Measurements from ENCODE around the gene SNTA1.
"Not testable (repeated sequence)": the region's sequence is repeated elsewhere in the genome, so short reads cannot be mapped to it uniquely, and the experiment has no call there.

The SNTA1 gene

GRCh38 chr20:33443512-33444239 lies at the start of gene SNTA1:
Gene SNTA1, minus strand, starts transcription at chr20:33443763. Its CDS starts 143 bp downstream, at chr20:33443620.
- Histone ChIP-seq H3K36me3 (ENCODE audit: control insufficient read depth, insufficient read depth, low read length) (no peaks in the 10 kb centered on the region), H3K4me3 (ENCODE audit: low read length) (peak within 1 kb of the TSS; percentile 67), H3K27me3 (ENCODE audit: control insufficient read depth, insufficient read depth, low read length) (no peaks in the 10 kb centered on the region), H3K9ac (ENCODE audit: low read length) (peak within 1 kb of the TSS; percentile 47), H3K4me1 (ENCODE audit: control insufficient read depth, insufficient read depth, low read length) (peaks cover 18% of the 10 kb centered on the region), H3K9me3 (ENCODE audit: control insufficient read depth, low read length) (no peaks in the 10 kb centered on the region)

- Histone ChIP-seq H3K27me3 (ENCODE audit: control insufficient read depth, insufficient read depth, low read length) (no peaks in the 10 kb centered on the region), H3K4me3 (ENCODE audit: low read length) (peak overlapping the region; percentile 86), H3K4me1 (ENCODE audit: control insufficient read depth, insufficient read depth, low read length) (peaks cover 4% of the 10 kb centered on the region), H3K9me3 (ENCODE audit: control insufficient read depth, low read length) (no peaks in the 10 kb centered on the region), H3K9ac (ENCODE audit: low read length) (peak overlapping the region; percentile 86), H3K36me3 (ENCODE audit: control insufficient read depth, insufficient read depth, low read length) (no peaks in the 10 kb centered on the region)
These were observed 47.5 kb upstream of the SNTA1 start for GRCh38 chr20:33490934-33491656.

GRCh38 chr20:33490023-33490933 lies 46.7 kb upstream of the SNTA1 start, which contains the start of gene CBFA2T2:
Gene CBFA2T2, plus strand, starts transcription at chr20:33490096. Its CDS starts 172 bp downstream, at chr20:33490268.
- Histone ChIP-seq H3K36me3 (ENCODE audit: control insufficient read depth, insufficient read depth, low read length) (no peaks in the 10 kb centered on the region), H3K9me3 (ENCODE audit: control insufficient read depth, low read length) (no peaks in the 10 kb centered on the region), H3K4me1 (ENCODE audit: control insufficient read depth, insufficient read depth, low read length) (peaks cover 4% of the 10 kb centered on the region), H3K9ac (ENCODE audit: low read length) (peak within 1 kb of the TSS; percentile 86), H3K27me3 (ENCODE audit: control insufficient read depth, insufficient read depth, low read length) (no peaks in the 10 kb centered on the region), H3K4me3 (ENCODE audit: low read length) (peak within 1 kb of the TSS; percentile 86)

GRCh38 chr20:33489495-33490022 lies 46.0 kb upstream of the SNTA1 start:
- peaks cover 4% of the 10 kb centered on the region for H3K4me1 ChIP-seq (ENCODE audit: control insufficient read depth, insufficient read depth, low read length)
- H3K36me3 ChIP-seq (ENCODE audit: control insufficient read depth, insufficient read depth, low read length): no peaks in the 10 kb centered on the region
- no peaks in the 10 kb centered on the region for H3K9me3 ChIP-seq (ENCODE audit: control insufficient read depth, low read length)
- peak overlapping the region; percentile 46 for H3K4me3 ChIP-seq (ENCODE audit: low read length)
- peak overlapping the region; percentile 86 for H3K9ac ChIP-seq (ENCODE audit: low read length)
- no peaks in the 10 kb centered on the region for H3K27me3 ChIP-seq (ENCODE audit: control insufficient read depth, insufficient read depth, low read length)

DNA sequence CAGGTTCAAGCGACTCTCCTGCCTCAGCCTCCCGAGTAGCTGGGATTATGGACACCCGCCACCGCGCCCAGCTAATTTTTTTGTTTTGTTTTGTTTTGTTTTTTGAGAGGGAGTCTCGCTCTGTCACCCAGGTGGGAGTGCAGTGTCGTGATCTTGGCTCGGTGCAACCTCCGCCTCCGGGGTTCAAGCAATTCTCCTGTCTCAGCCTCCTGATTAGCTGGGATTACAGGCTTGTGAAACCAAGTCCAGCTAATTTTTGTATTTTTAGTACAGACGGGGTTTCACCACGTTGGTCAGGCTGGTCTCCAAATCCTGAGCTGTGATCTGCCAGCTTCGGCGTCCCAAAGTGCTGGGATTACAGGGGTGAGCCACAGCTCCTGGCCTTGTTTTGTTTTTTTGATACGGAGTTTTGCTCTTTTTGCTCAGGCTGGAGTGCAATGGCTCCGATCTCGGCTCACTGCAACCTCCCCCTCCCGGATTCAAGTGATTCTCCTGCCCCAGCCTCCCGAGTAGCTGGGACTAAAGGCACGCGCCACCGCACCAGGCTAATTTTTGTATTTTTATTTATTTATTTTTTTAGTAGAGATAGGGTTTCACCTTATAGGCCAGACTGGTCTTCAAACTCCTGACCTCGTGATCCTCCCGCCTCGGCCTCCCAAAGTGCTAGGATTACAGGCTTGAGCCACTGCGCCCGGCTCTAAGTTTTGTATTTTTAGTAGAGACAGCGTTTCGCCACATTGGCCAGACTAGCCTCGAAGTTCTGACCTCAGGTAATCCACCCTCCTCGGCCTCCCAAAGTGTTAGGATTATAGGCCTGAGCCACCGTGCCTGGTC lies 45.3 kb upstream of the SNTA1 start:
- not testable (repeated sequence) for H3K36me3 ChIP-seq (ENCODE audit: control insufficient read depth, insufficient read depth, low read length); H3K9me3 ChIP-seq (ENCODE audit: control insufficient read depth, low read length); H3K27me3 ChIP-seq (ENCODE audit: control insufficient read depth, insufficient read depth, low read length); H3K4me3 ChIP-seq (ENCODE audit: low read length); H3K4me1 ChIP-seq (ENCODE audit: control insufficient read depth, insufficient read depth, low read length)
- peak overlapping the region; percentile 86 for H3K9ac ChIP-seq (ENCODE audit: low read length)

GRCh38 chr20:33488201-33488600 lies 44.6 kb upstream of the SNTA1 start:
- no peaks in the 10 kb centered on the region for H3K27me3 ChIP-seq (ENCODE audit: control insufficient read depth, insufficient read depth, low read length)
- H3K9me3 ChIP-seq (ENCODE audit: control insufficient read depth, low read length): no peaks in the 10 kb centered on the region
- no peaks in the 10 kb centered on the region for H3K36me3 ChIP-seq (ENCODE audit: control insufficient read depth, insufficient read depth, low read length)
- H3K4me1 ChIP-seq (ENCODE audit: control insufficient read depth, insufficient read depth, low read length): peaks cover 4% of the 10 kb centered on the region
- H3K9ac ChIP-seq (ENCODE audit: low read length): no peak overlapping the region
- no peak overlapping the region for H3K4me3 ChIP-seq (ENCODE audit: low read length)

DNA sequence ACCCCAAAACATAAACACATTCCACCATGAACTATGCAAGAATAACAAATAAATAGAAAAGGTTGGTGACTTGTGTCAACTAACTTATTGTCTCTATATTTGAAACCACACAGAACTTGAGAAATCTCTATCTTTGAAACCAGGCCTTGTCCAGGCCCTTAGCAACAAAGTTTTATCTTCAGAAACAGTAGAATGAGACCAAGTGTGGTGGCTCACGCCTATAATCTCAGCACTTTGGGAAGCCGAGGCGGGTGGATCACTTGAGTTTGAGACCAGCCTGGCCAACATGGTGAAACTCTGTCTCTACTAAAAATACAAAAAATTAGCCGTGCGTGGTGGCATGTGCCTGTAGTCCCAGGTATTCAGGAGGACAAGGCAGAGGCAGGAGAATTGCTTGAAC lies 39.6 kb upstream of the SNTA1 start:
- H3K4me1 ChIP-seq (ENCODE audit: control insufficient read depth, insufficient read depth, low read length); H3K9me3 ChIP-seq (ENCODE audit: control insufficient read depth, low read length); H3K27me3 ChIP-seq (ENCODE audit: control insufficient read depth, insufficient read depth, low read length); H3K4me3 ChIP-seq (ENCODE audit: low read length); H3K9ac ChIP-seq (ENCODE audit: low read length); H3K36me3 ChIP-seq (ENCODE audit: control insufficient read depth, insufficient read depth, low read length): not testable (repeated sequence)

- H3K4me1 ChIP-seq (ENCODE audit: control insufficient read depth, insufficient read depth, low read length): peaks cover 4% of the 10 kb centered on the region
- H3K27me3 ChIP-seq (ENCODE audit: control insufficient read depth, insufficient read depth, low read length): no peaks in the 10 kb centered on the region
- no peaks in the 10 kb centered on the region for H3K36me3 ChIP-seq (ENCODE audit: control insufficient read depth, insufficient read depth, low read length)
- H3K4me3 ChIP-seq (ENCODE audit: low read length): no peak overlapping the region
- no peak overlapping the region for H3K9ac ChIP-seq (ENCODE audit: low read length)
- no peaks in the 10 kb centered on the region for H3K9me3 ChIP-seq (ENCODE audit: control insufficient read depth, low read length)
These were observed 39.0 kb upstream of the SNTA1 start for GRCh38 chr20:33482581-33482980.

- H3K36me3 ChIP-seq (ENCODE audit: control insufficient read depth, insufficient read depth, low read length): no peaks in the 10 kb centered on the region
- no peaks in the 10 kb centered on the region for H3K9me3 ChIP-seq (ENCODE audit: control insufficient read depth, low read length)
- no peak overlapping the region for H3K9ac ChIP-seq (ENCODE audit: low read length)
- peaks cover 11% of the 10 kb centered on the region for H3K4me1 ChIP-seq (ENCODE audit: control insufficient read depth, insufficient read depth, low read length)
- no peaks in the 10 kb centered on the region for H3K27me3 ChIP-seq (ENCODE audit: control insufficient read depth, insufficient read depth, low read length)
- H3K4me3 ChIP-seq (ENCODE audit: low read length): no peak overlapping the region
These were observed 37.9 kb upstream of the SNTA1 start for GRCh38 chr20:33481431-33481941.

DNA sequence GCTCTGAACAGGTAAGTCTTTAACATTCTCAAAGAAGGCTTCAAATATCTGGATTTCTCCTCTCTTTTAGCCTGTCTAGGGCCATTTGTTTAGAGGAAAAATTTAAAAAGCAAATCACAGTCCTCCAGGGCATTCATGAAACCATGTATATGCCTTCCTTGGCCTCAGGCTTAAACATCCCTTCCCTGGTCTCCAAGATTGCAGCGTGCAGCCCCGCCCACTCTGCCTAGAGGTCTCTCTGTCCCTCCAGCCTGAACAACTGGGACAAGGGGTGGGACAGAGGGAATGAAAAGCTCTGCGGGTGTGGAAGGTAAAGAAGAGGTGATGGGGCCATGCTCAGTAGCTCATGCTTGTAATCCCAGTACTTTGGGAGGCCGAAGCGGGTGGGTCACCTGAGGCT lies 36.5 kb upstream of the SNTA1 start:
- Histone ChIP-seq H3K4me1 (ENCODE audit: control insufficient read depth, insufficient read depth, low read length) (peaks cover 17% of the 10 kb centered on the region), H3K9ac (ENCODE audit: low read length) (no peak overlapping the region), H3K9me3 (ENCODE audit: control insufficient read depth, low read length) (no peaks in the 10 kb centered on the region), H3K36me3 (ENCODE audit: control insufficient read depth, insufficient read depth, low read length) (no peaks in the 10 kb centered on the region), H3K4me3 (ENCODE audit: low read length) (no peak overlapping the region), H3K27me3 (ENCODE audit: control insufficient read depth, insufficient read depth, low read length) (no peaks in the 10 kb centered on the region)
